BLaER1 treated with 17β-estradiol and CSF1 and Interleukin-3, amounts not matched to agents 10 nM and 100 nM (cell line): Measurements from ENCODE around the gene MRTFA.
A peak's percentile ranks its signal among the peaks of the same experiment; 100 is the strongest.

Experiments used
- H3K27ac ChIP-seq, 11 experiments: shearing (Covaris generic); formaldehyde crosslinking; 2 replicates each; pipeline ENCODE4 v1.8.1; 2022
- H3K27me3 ChIP-seq, 11 experiments: shearing (Covaris generic); formaldehyde crosslinking; 2 replicates each; pipeline ENCODE4 v1.8.1; 2022
- H3K36me3 ChIP-seq, 11 experiments: shearing (Covaris generic); formaldehyde crosslinking; 2 replicates each; pipeline ENCODE4 v1.8.1; 2022
- H3K4me1 ChIP-seq, 10 experiments: shearing (Covaris generic); formaldehyde crosslinking; 2 replicates each; pipeline ENCODE4 v1.8.1; 2022
- H3K4me2 ChIP-seq, 11 experiments: shearing (Covaris generic); formaldehyde crosslinking; 2 replicates each; pipeline ENCODE4 v1.8.1; 2022
- H3K4me3 ChIP-seq, 10 experiments: shearing (Covaris generic); formaldehyde crosslinking; 2 replicates each; pipeline ENCODE4 v1.8.1; 2022
- H3K9ac ChIP-seq, 11 experiments: shearing (Covaris generic); formaldehyde crosslinking; 2 replicates each; pipeline ENCODE4 v1.8.1; 2022
- H3K9me3 ChIP-seq, 11 experiments: shearing (Covaris generic); formaldehyde crosslinking; replicated peaks in 1 of 11; 2 replicates each; pipeline ENCODE4 v1.8.1; 2022
- H4K20me1 ChIP-seq, 11 experiments: shearing (Covaris generic); formaldehyde crosslinking; 2 replicates each; pipeline ENCODE4 v1.8.1; 2022
- Cebpa-rat ChIP-seq, 11 experiments: shearing (Covaris generic); IDR thresholded peaks; 2 replicates each; pipeline ENCODE4 v1.8.1; 2022

MRTFA gene

DNA sequence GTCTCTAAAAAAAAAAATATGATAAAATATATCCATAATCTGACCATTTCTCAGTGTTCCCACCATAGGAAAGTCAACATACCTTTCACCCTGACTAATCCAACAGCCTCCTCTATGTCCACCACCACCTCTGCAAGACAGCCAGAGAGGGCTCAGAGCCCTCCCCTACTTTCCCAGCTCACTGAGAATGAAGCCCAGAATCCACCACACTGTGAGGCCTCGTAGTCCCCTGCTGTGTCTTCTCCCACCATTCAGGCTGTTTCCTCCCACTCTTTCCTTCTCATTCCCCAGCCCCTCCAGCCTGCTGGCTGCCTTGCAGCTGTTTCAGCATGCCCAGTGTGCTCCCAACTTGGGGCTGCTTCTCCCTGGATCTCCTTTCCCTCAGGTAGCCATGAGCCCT lies 239.1 kb downstream of the MRTFA start:
- Histone ChIP-seq H3K4me1 (peaks cover 63 to 98% (median 92%) of the 10 kb centered on the region in 10 experiments), H3K4me2 (peak overlapping the region; percentile 68 to 93 (median 81))

DNA sequence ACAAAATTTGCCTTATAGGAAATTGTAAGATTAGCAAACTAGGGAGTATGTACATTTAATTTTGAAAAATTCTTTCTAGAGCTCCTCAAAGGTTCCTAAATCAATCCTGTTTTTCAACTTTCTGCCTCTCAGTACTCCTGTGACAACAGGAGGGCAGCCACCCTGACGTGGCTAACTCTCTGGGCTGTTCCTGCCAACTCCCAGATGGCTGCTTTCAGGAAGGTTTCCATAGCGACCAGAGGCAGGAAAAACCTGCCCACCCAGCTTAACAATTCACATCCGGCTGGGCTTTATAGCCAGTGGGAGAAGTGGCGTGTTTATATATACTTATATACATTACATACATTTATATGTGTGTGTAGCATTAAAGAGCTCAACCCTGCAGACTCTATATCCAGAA lies 239.6 kb downstream of the MRTFA start:
- Histone ChIP-seq H3K4me2 (peak overlapping the region; percentile 68 to 93 (median 81)), H3K9me3 (no peaks in the 10 kb centered on the region), H3K27me3 (no peaks in the 10 kb centered on the region), H4K20me1 (peaks cover 0 to 71% (median 10%) of the 10 kb centered on the region in 11 experiments; a peak in 9 of 22 replicates), H3K36me3 (peaks cover 6 to 27% (median 15%) of the 10 kb centered on the region in 11 experiments), H3K4me1 (peaks cover 63 to 98% (median 92%) of the 10 kb centered on the region in 10 experiments), H3K27ac (peak overlapping the region in 9 of 11 experiments; percentile 28 to 83 (median 54); a peak in 18 of 22 replicates), H3K9ac (peak overlapping the region in 9 of 11 experiments; percentile 20 to 60 (median 47); a peak in 16 of 22 replicates), H3K4me3 (peak overlapping the region in 5 of 10 experiments; percentile 19 to 43 (median 23); a peak in 7 of 20 replicates)
- no peak for TF ChIP-seq Cebpa-rat (IDR thresholded peaks at IDR 0.05)

More for the DNA sequence above, 239.1 kb downstream of the MRTFA start:
- Histone ChIP-seq H3K27me3 (no peaks in the 10 kb centered on the region), H3K4me3 (peak overlapping the region in 2 of 10 experiments; percentile 19 to 20; a peak in 3 of 20 replicates), H3K27ac (peak overlapping the region in 9 of 11 experiments; percentile 13 to 83 (median 54); a peak in 17 of 22 replicates), H3K9ac (peak overlapping the region in 9 of 11 experiments; percentile 20 to 60 (median 35); a peak in 11 of 22 replicates), H4K20me1 (peaks cover 0 to 66% (median 9%) of the 10 kb centered on the region in 11 experiments; a peak in 8 of 22 replicates), H3K36me3 (peaks cover 11 to 32% (median 20%) of the 10 kb centered on the region in 11 experiments), H3K9me3 (no peaks in the 10 kb centered on the region)
- no peak for TF ChIP-seq Cebpa-rat (IDR thresholded peaks at IDR 0.05)

DNA sequence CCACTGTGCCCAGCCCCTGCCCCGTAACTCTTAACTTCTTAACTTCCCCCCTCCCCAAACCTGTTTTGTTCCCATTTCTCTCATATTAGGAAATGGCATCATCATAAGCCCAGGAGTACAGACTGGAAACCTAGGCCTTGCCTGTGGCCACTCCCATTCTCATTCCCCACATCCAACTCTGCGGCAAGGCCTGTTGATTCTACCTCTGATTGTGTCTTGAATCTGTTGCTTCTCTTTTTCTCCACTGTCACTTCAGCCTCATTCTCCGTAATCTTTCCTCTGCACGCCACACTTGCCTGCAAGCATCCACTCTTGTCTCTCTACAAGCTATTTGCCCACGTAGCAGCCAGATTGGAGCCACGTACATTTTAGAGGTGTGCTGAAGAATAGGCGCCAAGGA lies 240.9 kb downstream of the MRTFA start:
- H3K27ac ChIP-seq, result peak overlapping the region in 2 of 11 experiments; percentile 55 to 75; a peak in 2 of 22 replicates

DNA sequence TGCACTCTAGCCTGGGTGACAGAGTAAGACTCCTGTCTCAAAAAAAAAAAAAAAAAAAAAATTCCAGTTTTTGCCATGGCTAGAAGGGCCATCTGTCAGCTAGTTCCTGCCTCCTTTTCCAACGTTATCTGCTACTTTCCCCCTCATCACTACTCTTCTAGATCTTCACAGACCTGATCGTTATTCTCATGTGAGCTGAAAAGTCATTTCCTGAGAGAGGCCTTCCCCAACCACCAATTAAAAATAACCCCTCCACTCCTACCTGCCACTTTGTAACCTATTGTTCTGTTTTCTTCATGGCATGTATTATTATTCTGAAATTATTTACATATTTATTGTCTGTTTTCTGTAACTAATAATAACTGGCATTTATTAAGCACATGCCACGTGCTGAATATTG lies 241.9 kb downstream of the MRTFA start:
- Histone ChIP-seq H3K27ac (no peak overlapping the region), H3K9me3 (no peaks in the 10 kb centered on the region), H3K4me2 (peak overlapping the region in 8 of 11 experiments; percentile 32 to 86 (median 67); a peak in 16 of 22 replicates), H3K4me1 (peaks cover 43 to 88% (median 80%) of the 10 kb centered on the region in 10 experiments), H3K36me3 (peaks cover 0 to 14% (median 4%) of the 10 kb centered on the region in 11 experiments; a peak in 5 of 22 replicates), H4K20me1 (peaks cover 0 to 75% (median 17%) of the 10 kb centered on the region in 11 experiments; a peak in 12 of 22 replicates), H3K9ac (no peak overlapping the region), H3K4me3 (no peak overlapping the region), H3K27me3 (no peaks in the 10 kb centered on the region)
- no peak for TF ChIP-seq Cebpa-rat (IDR thresholded peaks at IDR 0.05)

More for the DNA sequence above, 240.9 kb downstream of the MRTFA start:
- Histone ChIP-seq H3K4me3 (no peak overlapping the region), H3K36me3 (peaks cover 0 to 14% (median 4%) of the 10 kb centered on the region in 11 experiments; a peak in 7 of 22 replicates), H4K20me1 (peaks cover 0 to 81% (median 22%) of the 10 kb centered on the region in 11 experiments; a peak in 12 of 22 replicates), H3K4me1 (peaks cover 53 to 98% (median 90%) of the 10 kb centered on the region in 10 experiments), H3K27me3 (no peaks in the 10 kb centered on the region), H3K9ac (no peak overlapping the region), H3K9me3 (no peaks in the 10 kb centered on the region), H3K4me2 (peak overlapping the region in 9 of 11 experiments; percentile 79 to 93 (median 86); a peak in 17 of 22 replicates)
- TF ChIP-seq Cebpa-rat (IDR thresholded peaks at IDR 0.05), result no peak

DNA sequence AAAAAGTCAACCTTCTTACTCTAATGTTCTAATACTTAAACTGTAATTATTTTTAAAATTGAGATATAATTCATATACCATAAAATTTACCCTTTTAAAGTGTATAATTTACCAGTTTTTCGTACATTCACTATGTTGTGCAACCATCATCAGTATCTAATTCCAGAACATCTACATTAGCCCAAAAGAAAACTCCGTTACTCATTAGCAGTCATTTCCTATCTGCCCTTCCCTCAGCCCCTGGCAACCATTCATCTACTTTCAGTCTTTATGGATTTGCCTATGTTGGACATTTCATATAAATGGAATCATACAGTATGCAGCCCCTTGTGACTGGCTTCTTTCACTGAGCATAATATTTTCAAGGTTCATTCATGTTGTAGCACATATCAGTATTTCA lies 243.9 kb downstream of the MRTFA start:
- TF ChIP-seq Cebpa-rat (IDR thresholded peaks at IDR 0.05), result no peak
- H3K9ac ChIP-seq, result no peak overlapping the region
- no peak overlapping the region for H3K4me3 ChIP-seq
- H3K4me1 ChIP-seq, result peaks cover 29 to 79% (median 61%) of the 10 kb centered on the region in 10 experiments
- H3K4me2 ChIP-seq, result 0 out of 22 replicates have a peak overlapping the region, but pooled peaks of 1 of the 11 experiments have one; percentile 11
- H3K27ac ChIP-seq, result no peak overlapping the region
- H3K9me3 ChIP-seq, result no peaks in the 10 kb centered on the region
- H3K27me3 ChIP-seq, result no peaks in the 10 kb centered on the region
- peaks cover 0 to 28% (median 10%) of the 10 kb centered on the region in 11 experiments; a peak in 10 of 22 replicates for H3K36me3 ChIP-seq
- H4K20me1 ChIP-seq, result peaks cover 0 to 74% (median 17%) of the 10 kb centered on the region in 11 experiments; a peak in 14 of 22 replicates

DNA sequence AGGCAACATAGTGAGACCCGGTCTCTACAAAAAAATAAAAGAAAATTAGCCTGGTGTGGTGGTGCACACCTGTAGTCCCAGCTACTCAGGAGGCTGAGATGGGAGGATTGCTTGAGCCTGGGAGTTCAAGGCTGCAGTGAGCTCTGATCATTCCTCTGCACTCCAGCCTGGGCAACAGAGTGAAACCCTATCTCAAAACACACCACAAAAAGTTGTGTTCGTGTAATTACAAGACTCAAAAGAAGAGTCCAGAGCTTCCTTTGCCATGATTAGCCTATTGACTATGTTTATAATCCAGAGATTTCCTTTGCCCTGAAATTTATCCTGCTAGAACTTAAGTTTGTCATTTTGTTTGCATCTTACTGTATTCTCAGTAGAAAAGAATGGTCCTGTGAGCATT lies 245.1 kb downstream of the MRTFA start:
- no peaks in the 10 kb centered on the region for H3K27me3 ChIP-seq
- H3K4me2 ChIP-seq, result peak overlapping the region in 7 of 11 experiments; percentile 5 to 50 (median 16); a peak in 6 of 22 replicates
- H3K4me1 ChIP-seq, result peaks cover 17 to 70% (median 51%) of the 10 kb centered on the region in 10 experiments
- H3K9me3 ChIP-seq, result no peaks in the 10 kb centered on the region
- no peak for TF ChIP-seq Cebpa-rat (IDR thresholded peaks at IDR 0.05)
- no peak overlapping the region for H3K27ac ChIP-seq
- peaks cover 0 to 76% (median 20%) of the 10 kb centered on the region in 11 experiments; a peak in 14 of 22 replicates for H4K20me1 ChIP-seq
- H3K9ac ChIP-seq, result no peak overlapping the region
- H3K4me3 ChIP-seq, result no peak overlapping the region
- H3K36me3 ChIP-seq, result peaks cover 0 to 32% (median 14%) of the 10 kb centered on the region in 11 experiments; a peak in 10 of 22 replicates

DNA sequence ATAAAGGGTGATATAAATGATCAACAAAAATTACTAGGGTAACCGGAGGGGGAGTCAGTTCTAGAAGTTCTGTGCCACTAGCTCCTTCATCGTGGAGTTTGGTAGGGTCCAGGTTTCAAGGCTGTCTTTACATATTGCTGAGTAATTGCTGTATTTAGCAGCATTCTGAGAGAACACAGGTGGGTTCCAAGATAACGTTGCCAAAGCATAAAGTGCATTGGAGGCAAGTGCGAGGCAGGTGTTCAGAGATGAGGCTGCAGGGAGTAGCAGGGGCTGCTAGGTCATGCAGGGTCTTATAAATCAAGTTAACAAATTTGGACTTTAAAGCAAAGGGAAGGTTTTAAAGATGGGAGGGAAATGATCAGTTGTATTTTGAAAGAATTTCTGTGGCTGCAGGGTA lies 248.3 kb downstream of the MRTFA start:
- Histone ChIP-seq H3K4me1 (peaks cover 41 to 69% (median 47%) of the 10 kb centered on the region in 10 experiments), H3K27me3 (no peaks in the 10 kb centered on the region), H3K4me2 (no peak overlapping the region), H3K4me3 (no peak overlapping the region), H3K27ac (no peak overlapping the region), H3K9ac (no peak overlapping the region), H4K20me1 (peaks cover 0 to 88% (median 29%) of the 10 kb centered on the region in 11 experiments; a peak in 15 of 22 replicates), H3K36me3 (peaks cover 0 to 23% (median 11%) of the 10 kb centered on the region in 11 experiments; a peak in 10 of 22 replicates), H3K9me3 (no peaks in the 10 kb centered on the region)
- no peak for TF ChIP-seq Cebpa-rat (IDR thresholded peaks at IDR 0.05)

DNA sequence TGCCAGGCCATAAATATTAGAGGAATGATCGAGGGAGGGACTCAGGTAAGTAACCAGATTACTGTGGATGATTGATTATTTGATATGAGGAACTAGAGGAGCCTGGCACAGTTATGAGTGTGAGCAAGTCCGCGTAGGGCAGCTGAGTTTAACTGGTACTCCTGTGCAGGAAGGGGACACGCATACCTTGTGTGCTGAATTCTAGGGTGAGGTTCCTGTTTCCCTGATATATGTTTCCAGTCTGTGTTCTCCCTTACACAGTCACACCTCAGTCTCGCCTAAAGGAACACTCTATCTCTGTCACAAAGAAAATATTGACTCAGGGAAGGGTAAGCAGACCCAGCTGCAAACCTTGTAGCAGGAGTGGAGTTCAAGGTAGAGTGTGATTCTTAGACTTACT lies 248.8 kb downstream of the MRTFA start:
- no peaks in the 10 kb centered on the region for H3K27me3 ChIP-seq
- no peak for TF ChIP-seq Cebpa-rat (IDR thresholded peaks at IDR 0.05)
- no peak overlapping the region for H3K4me2 ChIP-seq
- H4K20me1 ChIP-seq, result peaks cover 0 to 87% (median 29%) of the 10 kb centered on the region in 11 experiments; a peak in 15 of 22 replicates
- no peak overlapping the region for H3K4me3 ChIP-seq
- peaks cover 41 to 67% (median 47%) of the 10 kb centered on the region in 10 experiments for H3K4me1 ChIP-seq
- peaks cover 0 to 24% (median 10%) of the 10 kb centered on the region in 11 experiments; a peak in 11 of 22 replicates for H3K36me3 ChIP-seq
- H3K9ac ChIP-seq, result no peak overlapping the region
- no peak overlapping the region for H3K27ac ChIP-seq
- H3K9me3 ChIP-seq, result no peaks in the 10 kb centered on the region
